AG09319 (cell line): ENCODE data around the gene DHX57.

Experiments
- DNase-seq: peaks from one replicate; pipeline ENCODE4 v3.0.0-alpha.2; 2010; ENCODE audit warnings: low read depth; ENCODE audit errors: extremely low read depth
- TF ChIP-seq, protein P1 (sequence below): IDR thresholded peaks from 2 replicates; pipeline ENCODE4 v1.5.1; 2011; ENCODE audit warnings: low read depth, mild to moderate bottlenecking, inconsistent platforms, low read length, moderate library complexity

DHX57 gene, protein sequence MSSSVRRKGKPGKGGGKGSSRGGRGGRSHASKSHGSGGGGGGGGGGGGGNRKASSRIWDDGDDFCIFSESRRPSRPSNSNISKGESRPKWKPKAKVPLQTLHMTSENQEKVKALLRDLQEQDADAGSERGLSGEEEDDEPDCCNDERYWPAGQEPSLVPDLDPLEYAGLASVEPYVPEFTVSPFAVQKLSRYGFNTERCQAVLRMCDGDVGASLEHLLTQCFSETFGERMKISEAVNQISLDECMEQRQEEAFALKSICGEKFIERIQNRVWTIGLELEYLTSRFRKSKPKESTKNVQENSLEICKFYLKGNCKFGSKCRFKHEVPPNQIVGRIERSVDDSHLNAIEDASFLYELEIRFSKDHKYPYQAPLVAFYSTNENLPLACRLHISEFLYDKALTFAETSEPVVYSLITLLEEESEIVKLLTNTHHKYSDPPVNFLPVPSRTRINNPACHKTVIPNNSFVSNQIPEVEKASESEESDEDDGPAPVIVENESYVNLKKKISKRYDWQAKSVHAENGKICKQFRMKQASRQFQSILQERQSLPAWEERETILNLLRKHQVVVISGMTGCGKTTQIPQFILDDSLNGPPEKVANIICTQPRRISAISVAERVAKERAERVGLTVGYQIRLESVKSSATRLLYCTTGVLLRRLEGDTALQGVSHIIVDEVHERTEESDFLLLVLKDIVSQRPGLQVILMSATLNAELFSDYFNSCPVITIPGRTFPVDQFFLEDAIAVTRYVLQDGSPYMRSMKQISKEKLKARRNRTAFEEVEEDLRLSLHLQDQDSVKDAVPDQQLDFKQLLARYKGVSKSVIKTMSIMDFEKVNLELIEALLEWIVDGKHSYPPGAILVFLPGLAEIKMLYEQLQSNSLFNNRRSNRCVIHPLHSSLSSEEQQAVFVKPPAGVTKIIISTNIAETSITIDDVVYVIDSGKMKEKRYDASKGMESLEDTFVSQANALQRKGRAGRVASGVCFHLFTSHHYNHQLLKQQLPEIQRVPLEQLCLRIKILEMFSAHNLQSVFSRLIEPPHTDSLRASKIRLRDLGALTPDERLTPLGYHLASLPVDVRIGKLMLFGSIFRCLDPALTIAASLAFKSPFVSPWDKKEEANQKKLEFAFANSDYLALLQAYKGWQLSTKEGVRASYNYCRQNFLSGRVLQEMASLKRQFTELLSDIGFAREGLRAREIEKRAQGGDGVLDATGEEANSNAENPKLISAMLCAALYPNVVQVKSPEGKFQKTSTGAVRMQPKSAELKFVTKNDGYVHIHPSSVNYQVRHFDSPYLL (N-terminal part only)

DNA sequence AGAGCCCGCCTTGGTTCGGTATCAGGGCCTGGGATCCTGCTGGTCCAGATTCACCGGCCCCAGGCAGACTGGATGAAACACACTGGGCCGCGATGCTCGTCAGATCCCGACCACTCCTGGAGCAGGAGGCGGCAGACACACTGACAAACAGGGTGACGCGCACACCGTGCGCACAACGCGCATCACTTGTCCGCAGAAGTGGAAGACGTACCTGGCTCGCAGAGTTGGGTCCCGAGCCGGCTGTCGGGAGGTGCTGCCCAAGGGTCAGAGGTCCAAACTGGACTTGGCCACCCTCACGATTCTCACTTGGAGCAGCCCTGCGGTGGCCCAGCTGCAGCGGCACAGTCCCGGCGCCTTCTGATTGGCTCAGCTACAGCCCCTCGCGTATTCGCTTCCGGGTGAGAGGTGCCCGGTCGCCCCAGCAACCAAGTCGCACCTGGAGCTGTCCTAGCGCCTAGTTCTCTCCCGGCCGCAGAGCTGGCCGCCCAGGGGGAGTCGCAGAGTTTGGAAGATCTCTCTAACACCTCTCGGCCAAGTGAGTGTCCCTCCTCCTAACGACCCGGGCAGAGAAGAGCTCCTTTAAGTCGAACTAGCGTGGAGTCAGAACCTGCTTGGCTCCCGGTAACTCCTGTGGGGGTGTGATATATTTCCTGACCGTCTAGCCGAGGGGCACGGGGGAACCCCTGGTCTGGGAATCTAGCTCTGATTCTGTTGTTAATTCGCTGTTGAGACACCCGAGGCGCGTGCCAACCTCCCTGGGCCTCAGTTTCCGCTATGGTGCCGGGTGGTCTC lies at the start of gene DHX57, which contains the start of gene MORN2:
DHX57 (minus strand) TSS at position 359 of the 792 bp plus-strand sequence. CDS start 7,529 bp downstream, outside the sequence.
MORN2 (plus strand) TSS at position 401 of the 792 bp plus-strand sequence.
- DNase-seq: peak; percentile 20

DNA sequence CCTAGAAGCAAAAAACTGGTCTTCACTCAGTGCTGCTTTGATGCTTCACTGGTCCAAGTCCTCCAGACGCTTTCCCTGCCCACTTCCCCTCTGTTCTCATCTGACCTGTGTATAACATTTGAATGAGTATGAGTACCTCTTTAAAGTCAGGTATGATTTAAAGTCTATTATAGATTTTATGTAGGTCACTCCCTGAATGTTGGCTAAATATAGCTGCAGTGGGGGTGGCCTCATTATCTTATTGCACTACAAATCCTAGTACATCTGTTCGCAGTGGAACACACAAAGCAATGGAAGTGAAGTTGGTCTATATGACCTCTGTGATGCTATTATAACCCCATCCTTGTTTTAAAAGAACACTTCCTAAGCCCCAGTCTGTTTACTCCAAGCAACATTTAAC lies 47.2 kb upstream of the DHX57 start:
- DNase-seq: no peak
- TF ChIP-seq, protein P1, sequence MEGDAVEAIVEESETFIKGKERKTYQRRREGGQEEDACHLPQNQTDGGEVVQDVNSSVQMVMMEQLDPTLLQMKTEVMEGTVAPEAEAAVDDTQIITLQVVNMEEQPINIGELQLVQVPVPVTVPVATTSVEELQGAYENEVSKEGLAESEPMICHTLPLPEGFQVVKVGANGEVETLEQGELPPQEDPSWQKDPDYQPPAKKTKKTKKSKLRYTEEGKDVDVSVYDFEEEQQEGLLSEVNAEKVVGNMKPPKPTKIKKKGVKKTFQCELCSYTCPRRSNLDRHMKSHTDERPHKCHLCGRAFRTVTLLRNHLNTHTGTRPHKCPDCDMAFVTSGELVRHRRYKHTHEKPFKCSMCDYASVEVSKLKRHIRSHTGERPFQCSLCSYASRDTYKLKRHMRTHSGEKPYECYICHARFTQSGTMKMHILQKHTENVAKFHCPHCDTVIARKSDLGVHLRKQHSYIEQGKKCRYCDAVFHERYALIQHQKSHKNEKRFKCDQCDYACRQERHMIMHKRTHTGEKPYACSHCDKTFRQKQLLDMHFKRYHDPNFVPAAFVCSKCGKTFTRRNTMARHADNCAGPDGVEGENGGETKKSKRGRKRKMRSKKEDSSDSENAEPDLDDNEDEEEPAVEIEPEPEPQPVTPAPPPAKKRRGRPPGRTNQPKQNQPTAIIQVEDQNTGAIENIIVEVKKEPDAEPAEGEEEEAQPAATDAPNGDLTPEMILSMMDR: no peak

More for the DNA sequence above, at the start of gene DHX57, which contains the start of gene MORN2:
- TF ChIP-seq, protein P1: no peak

DNA sequence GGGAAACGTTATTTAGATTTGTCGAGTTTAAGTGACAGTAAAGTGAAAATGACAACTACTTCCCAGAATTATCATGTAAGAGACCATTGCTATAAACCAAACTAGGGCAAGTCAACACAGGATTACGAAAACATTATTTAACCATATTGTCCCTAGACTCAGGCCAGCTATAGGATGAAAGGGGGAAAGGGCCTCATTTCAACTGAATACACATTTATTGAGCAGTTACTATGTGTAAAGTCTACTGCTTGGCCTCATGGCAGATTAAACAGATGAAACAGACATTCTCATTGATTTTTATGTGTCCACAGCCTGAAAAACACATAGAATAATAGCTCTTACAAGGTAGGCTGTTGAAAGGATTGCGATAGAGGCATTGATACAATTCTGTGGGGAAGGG lies 46.7 kb upstream of the DHX57 start:
- no peak for DNase-seq
- TF ChIP-seq, protein P1: no peak

DNA sequence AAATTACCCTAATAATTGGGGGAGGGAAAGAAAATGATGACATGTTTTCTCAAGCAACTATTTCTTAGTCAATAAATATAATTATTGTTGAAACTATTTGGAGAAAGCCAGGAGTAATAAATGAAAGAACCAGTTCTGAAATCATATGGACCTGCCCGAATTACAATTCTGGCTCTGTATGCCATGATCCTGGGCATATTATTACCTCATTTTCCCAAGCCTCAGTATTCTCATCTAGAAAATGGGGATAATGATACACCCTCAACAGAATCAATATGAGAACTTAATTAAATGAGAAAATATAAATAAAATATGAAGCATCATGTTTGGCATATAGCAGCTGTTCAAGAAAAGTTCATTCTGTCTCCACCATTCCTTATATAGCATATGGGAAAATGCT lies 36.9 kb upstream of the DHX57 start:
- TF ChIP-seq, protein P1: no peak
- DNase-seq: no peak

DNA sequence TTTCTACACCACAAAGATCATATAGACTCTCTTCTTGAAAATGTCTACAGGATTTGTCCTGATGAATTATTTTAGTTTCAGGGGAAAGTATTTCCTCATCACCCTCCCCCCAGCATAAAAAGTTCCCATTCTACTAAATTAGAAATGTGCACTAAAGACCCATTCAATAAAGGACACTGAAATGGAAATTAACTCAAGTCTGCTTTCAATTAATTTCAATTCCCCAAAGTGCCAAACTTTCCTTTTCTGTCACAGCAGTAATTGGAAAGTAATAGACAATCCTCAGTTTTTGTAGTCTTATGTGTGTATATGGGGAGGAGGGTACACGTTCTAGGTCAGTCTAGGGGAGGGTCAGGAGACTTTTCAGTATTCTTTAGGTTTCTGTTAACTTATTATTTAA lies 35.5 kb upstream of the DHX57 start:
- DNase-seq: no peak
- TF ChIP-seq, protein P1: no peak

DNA sequence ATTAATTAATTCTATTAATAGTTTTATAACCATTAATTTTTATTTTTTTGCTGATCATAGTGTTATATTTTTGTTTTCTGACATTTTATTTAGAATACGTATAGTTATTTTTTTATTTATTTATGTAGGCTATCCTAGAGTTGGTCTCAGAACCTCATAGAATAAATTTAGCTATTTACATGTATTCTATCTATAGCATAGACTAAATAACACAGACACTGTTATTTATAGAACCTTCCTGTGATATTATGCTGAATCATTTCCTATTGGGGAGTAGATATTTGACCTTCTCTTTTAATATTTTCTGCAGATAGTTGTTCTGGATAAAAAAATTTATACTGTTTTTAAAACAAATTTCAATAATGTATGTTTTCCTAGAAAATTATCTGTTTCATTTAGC lies 34.1 kb upstream of the DHX57 start:
- TF ChIP-seq, protein P1: no peak
- no peak for DNase-seq
